Neural crest cell (in vitro differentiated cells): ENCODE measurements around the gene HDAC11. TPM values are rescaled to one million over a fixed set of nuclear protein-coding genes. Genes with fewer than 3 reads are reported as not detected.

Experiments
- DNase-seq: peaks from one replicate; pipeline ENCODE4 v3.0.0; 2021; ENCODE audit warnings: low read depth, mixed read lengths, low spot score
- H3K27ac Mint-ChIP-seq: one replicate; pipeline ENCODE4 v1.8.0; 2021; ENCODE audit warnings: mild to moderate bottlenecking, mixed read lengths; ENCODE audit not compliant: unreplicated experiment
- H3K27me3 Mint-ChIP-seq: 2 replicates; pipeline ENCODE4 v1.8.0; 2021; ENCODE audit warnings: low read depth, mild to moderate bottlenecking, mixed read lengths
- H3K36me3 Mint-ChIP-seq: 2 replicates; pipeline ENCODE4 v1.8.0; 2021; ENCODE audit warnings: low read depth, mild to moderate bottlenecking, mixed read lengths
- H3K4me1 Mint-ChIP-seq: 2 replicates; pipeline ENCODE4 v1.8.0; 2021; ENCODE audit warnings: mixed read lengths
- H3K4me3 Mint-ChIP-seq: one replicate; pipeline ENCODE4 v1.8.0; 2021; ENCODE audit warnings: mild to moderate bottlenecking, mixed read lengths
- H3K9me3 Mint-ChIP-seq: 2 replicates; pipeline ENCODE4 v1.8.0; 2021; ENCODE audit warnings: mixed read lengths
- total RNA-seq: library from RNA; stranded (reverse); gene quantifications from 2 replicates; pipeline ENCODE4 v1.2.1, GENCODE V29; 2021
- TF ChIP-seq, protein P1 (sequence below): fragments of 200-600 bp; sonication (generic); conservative IDR thresholded peaks from 2 replicates; pipeline ENCODE4 v1.5.0; 2021; ENCODE audit warnings: antibody characterized with exemption, mild to moderate bottlenecking

The HDAC11 gene
- total RNA-seq, 1 donor from 2014 or later: 14.0 TPM

DNA sequence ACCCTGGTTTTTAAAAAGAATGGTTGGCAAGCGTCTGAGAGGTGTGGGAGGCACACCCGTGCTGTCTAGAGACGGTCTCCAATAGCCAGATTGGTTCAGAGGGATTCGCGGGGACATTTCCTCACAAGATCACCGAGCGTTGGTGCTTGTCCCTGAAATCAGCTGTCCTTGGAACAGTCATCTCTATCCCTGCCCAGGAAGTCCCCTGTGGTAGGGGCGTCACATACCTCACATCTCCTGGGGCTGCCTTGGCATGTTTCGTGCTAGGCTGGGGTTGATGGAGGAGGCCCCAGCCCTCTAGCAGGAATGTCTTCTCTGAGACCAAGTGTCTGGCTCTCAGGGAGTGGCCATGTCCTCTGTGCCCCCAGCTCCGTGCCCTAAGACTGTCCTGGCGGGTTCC lies 75.6 kb downstream of the HDAC11 start:
- Mint-ChIP-seq H3K4me3 (no peak overlapping the region), H3K36me3 (no peaks in the 10 kb centered on the region), H3K9me3 (no peaks in the 10 kb centered on the region), H3K27ac (no peak overlapping the region), H3K4me1 (peaks cover 22% of the 10 kb centered on the region), H3K27me3 (no peaks in the 10 kb centered on the region)
- no peak for DNase-seq
- TF ChIP-seq, protein P1, sequence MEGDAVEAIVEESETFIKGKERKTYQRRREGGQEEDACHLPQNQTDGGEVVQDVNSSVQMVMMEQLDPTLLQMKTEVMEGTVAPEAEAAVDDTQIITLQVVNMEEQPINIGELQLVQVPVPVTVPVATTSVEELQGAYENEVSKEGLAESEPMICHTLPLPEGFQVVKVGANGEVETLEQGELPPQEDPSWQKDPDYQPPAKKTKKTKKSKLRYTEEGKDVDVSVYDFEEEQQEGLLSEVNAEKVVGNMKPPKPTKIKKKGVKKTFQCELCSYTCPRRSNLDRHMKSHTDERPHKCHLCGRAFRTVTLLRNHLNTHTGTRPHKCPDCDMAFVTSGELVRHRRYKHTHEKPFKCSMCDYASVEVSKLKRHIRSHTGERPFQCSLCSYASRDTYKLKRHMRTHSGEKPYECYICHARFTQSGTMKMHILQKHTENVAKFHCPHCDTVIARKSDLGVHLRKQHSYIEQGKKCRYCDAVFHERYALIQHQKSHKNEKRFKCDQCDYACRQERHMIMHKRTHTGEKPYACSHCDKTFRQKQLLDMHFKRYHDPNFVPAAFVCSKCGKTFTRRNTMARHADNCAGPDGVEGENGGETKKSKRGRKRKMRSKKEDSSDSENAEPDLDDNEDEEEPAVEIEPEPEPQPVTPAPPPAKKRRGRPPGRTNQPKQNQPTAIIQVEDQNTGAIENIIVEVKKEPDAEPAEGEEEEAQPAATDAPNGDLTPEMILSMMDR: no peak

Other genes with a start within 250 kb of the HDAC11 start
- gene NUP210, start 60.0 kb upstream of the HDAC11 start, total RNA-seq: 59.4 and 59.5 TPM in 2 replicates
- 4.9 and 6.3 TPM in 2 replicates for gene FBLN2, start 68.8 kb downstream of the HDAC11 start, total RNA-seq